Keratinocyte (primary cell): ENCODE results near the gene RACGAP1.

Source experiments
- EZH2 ChIP-seq: IDR thresholded peaks from one replicate; pipeline ENCODE4 v1.6.1; 2012; ENCODE audit warnings: inconsistent platforms, mild to moderate bottlenecking, low read length, moderate library complexity
- TF ChIP-seq, protein P1 (sequence below), 3 experiments: IDR thresholded peaks in 1 of 3; conservative IDR thresholded peaks in 1 of 3; optimal IDR thresholded peaks in 1 of 3; 2 replicates in 2 of 3; 3 replicates in 1 of 3; pipeline versions ENCODE3 to v1.5.1; 2011; ENCODE audit warnings: low read length in 3 of 3, mild to moderate bottlenecking in 3 of 3, moderate library complexity in 2 of 3, control low read depth in 1 of 3, inconsistent platforms in 1 of 3; ENCODE audit not compliant: insufficient read depth in 2 of 3; ENCODE audit errors: extremely low read depth in 1 of 3

DNA sequence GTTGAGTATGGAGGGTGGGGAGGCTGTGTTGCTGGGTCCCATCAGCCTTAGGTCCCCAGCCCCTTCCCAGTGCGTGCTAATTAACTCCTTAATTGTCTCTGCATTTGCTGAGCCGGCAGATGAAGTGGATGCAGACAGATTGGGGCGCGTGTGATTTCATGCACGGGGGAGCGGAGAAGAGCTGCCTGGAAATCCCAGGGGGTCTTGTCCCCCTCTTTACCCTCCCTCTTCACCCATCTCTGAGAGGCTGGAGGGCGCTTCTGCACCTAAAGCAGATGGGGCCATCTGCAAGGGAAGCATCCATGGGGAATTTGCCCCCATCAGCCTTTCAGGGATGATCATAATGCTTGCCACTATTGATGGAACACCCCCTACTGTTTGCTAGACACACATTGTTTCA is 27.7 kb upstream of the RACGAP1 start:
- TF ChIP-seq, protein P1, sequence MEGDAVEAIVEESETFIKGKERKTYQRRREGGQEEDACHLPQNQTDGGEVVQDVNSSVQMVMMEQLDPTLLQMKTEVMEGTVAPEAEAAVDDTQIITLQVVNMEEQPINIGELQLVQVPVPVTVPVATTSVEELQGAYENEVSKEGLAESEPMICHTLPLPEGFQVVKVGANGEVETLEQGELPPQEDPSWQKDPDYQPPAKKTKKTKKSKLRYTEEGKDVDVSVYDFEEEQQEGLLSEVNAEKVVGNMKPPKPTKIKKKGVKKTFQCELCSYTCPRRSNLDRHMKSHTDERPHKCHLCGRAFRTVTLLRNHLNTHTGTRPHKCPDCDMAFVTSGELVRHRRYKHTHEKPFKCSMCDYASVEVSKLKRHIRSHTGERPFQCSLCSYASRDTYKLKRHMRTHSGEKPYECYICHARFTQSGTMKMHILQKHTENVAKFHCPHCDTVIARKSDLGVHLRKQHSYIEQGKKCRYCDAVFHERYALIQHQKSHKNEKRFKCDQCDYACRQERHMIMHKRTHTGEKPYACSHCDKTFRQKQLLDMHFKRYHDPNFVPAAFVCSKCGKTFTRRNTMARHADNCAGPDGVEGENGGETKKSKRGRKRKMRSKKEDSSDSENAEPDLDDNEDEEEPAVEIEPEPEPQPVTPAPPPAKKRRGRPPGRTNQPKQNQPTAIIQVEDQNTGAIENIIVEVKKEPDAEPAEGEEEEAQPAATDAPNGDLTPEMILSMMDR (optimal IDR thresholded peaks at IDR 0.05 in 1 of 3, IDR thresholded peaks at IDR 0.05 in 1 of 3, conservative IDR thresholded peaks at IDR 0.05 in 1 of 3; ENCODE audit: extremely low read depth in 1 of 3, insufficient read depth in 2 of 3, low read length in 3 of 3), result no peak
- TF ChIP-seq EZH2, result no peak
